ENCODE data around the gene SYCP2.

SYCP2 gene

GRCh38 chr20:59821201-59821600, 112.2 kb downstream of the SYCP2 start:
- ATAC-seq, result no peak
- no peak for DNase-seq

GRCh38 chr20:59820204-59821041, 113.0 kb downstream of the SYCP2 start:
- DNase-seq (no peak), ATAC-seq (no peak)

- ATAC-seq, result no peak
- DNase-seq, result no peak
Measured at GRCh38 chr20:59819496-59820203, 113.8 kb downstream of the SYCP2 start.

GRCh38 chr20:59818911-59819310, 114.5 kb downstream of the SYCP2 start:
- DNase-seq, result no peak
- no peak for ATAC-seq

- ATAC-seq (no peak), DNase-seq (no peak)
Measured at GRCh38 chr20:59817846-59818615, 115.4 kb downstream of the SYCP2 start.

GRCh38 chr20:59817406-59817805, 116.0 kb downstream of the SYCP2 start:
- no peak for ATAC-seq
- DNase-seq, result no peak

GRCh38 chr20:59816146-59816738, 117.2 kb downstream of the SYCP2 start:
- ATAC-seq (no peak), DNase-seq (no peak)

GRCh38 chr20:59814840-59815340, 118.5 kb downstream of the SYCP2 start:
- no peak for ATAC-seq
- DNase-seq, result no peak

- DNase-seq, result no peak
- no peak for ATAC-seq
Measured at GRCh38 chr20:59813948-59814839, 119.2 kb downstream of the SYCP2 start.
